Astrocyte (in vitro differentiated cells and primary cell): ENCODE data around the gene SPSB1.

ENCODE experiments used
- CTCF ChIP-seq: IDR thresholded peaks from 2 replicates; pipeline ENCODE4 v1.5.1; 2011; ENCODE audit warnings: low read depth, mild to moderate bottlenecking, inconsistent platforms, low read length, moderate library complexity; ENCODE audit not compliant: insufficient read depth
- EZH2 ChIP-seq: IDR thresholded peaks from 2 replicates; pipeline ENCODE4 v1.6.1; 2012; ENCODE audit warnings: mild to moderate bottlenecking, low read length, inconsistent platforms; ENCODE audit not compliant: insufficient read depth

DNA sequence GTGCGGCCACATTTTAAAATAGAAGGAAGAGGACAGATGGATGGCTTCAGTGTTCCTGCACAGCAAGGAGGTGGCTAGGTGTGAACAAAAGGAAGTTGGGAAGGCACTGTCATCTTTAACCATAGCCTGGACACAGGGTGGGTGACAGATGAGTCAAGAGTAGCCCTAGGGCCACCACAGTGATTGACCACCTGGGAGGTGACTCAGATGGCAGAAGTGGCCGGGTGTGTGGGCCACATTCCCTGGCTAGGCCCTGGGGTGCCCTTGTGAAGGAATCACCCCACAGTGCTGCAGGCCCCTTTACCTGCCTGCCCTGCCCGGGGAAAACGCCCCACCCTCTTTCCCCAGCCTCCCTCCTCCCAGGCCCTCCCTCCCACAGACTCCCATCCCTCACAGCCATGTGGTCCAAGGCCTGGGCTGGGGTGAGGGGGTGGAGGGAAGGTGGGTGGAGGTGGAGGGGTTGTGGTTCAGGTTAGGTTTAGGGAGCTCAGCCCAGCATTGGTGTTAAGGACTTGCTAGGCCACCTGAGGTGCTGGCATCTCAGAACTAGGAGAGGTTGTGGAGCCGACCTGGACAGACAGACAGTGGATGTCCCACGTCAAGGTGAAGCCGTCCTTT, 59.1 kb downstream of the SPSB1 start:
- TF ChIP-seq CTCF: no peak
- TF ChIP-seq EZH2: no peak
